ENCODE measurements around the gene SRRM3. TPM values are rescaled to one million over a fixed set of nuclear protein-coding genes. Genes with fewer than 3 reads are reported as not detected.

The SRRM3 gene
- total RNA-seq, 1 donor from 2014 or later, result 1.1 TPM

DNA sequence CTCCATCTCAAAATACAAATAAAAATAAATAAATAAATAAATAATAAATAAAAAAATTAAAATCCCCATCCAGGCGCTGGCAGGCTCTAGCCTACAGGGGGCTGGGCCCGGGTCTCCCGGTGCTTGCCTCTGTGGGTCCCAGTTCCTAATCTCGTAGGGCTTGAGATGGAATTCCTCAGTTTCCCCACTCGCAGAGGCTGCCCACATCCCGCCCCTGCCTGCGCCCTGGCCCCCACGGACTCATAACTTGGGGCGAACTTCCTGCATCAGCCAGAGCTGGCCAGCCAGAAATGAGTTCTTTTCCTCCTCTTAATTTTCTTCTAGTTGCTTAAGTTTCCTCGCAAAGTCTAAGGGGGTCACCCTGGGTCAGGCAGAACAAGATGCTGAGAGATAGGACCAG lies 22.0 kb upstream of the SRRM3 start:
- no peak for ATAC-seq
- no peak for TF ChIP-seq CTCF (IDR thresholded peaks at IDR 0.05)
- intact Hi-C loops (cut with DNase I), result loop anchor here (5.0 to 10.0 kb wide), 2 partner anchors 83 to 135 kb away; no protein-coding TSS in a partner anchor
- Histone ChIP-seq H3K9me3 (no peaks in the 10 kb centered on the region), H3K27ac (no peak overlapping the region), H3K27me3 (no peaks in the 10 kb centered on the region), H3K36me3 (no peaks in the 10 kb centered on the region), H3K4me3 (no peak overlapping the region), H3K4me1 (no peaks in the 10 kb centered on the region)
- DNase-seq, result no peak

- H3K4me1 ChIP-seq, result no peaks in the 10 kb centered on the region
- no peak for DNase-seq
- intact Hi-C loops (cut with DNase I), result loop anchor here (5.0 kb wide), 1 partner anchor 80 kb away; no protein-coding TSS in a partner anchor
- no peak overlapping the region for H3K27ac ChIP-seq
- no peak for TF ChIP-seq CTCF (IDR thresholded peaks at IDR 0.05)
- H3K9me3 ChIP-seq, result no peaks in the 10 kb centered on the region
- H3K36me3 ChIP-seq, result no peaks in the 10 kb centered on the region
- ATAC-seq, result no peak
- H3K27me3 ChIP-seq, result peaks cover 4% of the 10 kb centered on the region
- no peak overlapping the region for H3K4me3 ChIP-seq
Measured at GRCh38 chr7:76182225-76182960, 19.3 kb upstream of the SRRM3 start.

DNA sequence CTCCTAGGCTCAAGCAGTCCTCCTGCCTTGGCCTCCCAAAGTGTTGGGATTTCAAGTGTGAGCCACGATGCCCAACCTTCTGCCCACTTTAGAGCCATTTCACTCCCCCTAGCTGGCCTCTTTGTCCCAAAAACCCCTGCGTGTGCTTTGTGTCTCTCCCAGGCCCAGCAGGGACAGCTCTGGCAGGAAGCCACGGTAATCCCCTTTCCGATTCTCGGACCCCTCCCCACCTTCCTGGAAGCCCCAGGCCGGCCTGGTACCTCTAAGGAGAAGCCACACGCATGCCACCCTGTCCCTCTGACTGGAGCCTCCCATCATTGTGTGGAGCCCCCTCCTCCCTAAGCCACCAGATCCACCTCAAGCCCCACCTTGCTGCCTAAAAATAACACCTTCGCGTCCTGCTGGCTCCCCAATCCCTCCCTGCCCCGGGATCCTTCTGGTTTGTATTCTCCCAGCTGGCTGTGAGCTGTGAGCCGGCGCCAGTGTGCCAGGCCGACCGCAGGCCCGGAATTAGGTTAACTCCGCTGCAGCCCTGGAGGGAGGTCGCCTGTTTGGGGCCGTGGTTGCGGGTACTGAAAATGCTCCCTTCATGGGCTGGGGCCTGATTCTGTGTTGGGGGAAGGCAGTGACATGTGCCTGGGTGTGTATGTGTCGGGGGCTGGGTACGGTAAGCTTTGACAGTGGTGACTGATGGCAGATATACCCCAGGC lies 16.4 kb upstream of the SRRM3 start:
- Histone ChIP-seq H3K36me3 (no peaks in the 10 kb centered on the region), H3K4me1 (no peaks in the 10 kb centered on the region), H3K27ac (no peak overlapping the region), H3K27me3 (peaks cover 7% of the 10 kb centered on the region), H3K9me3 (no peaks in the 10 kb centered on the region), H3K4me3 (no peak overlapping the region)
- DNase-seq (no peak), ATAC-seq (no peak)
- intact Hi-C loops (cut with DNase I), result no loop called here
- no peak for TF ChIP-seq CTCF (IDR thresholded peaks at IDR 0.05)

DNA sequence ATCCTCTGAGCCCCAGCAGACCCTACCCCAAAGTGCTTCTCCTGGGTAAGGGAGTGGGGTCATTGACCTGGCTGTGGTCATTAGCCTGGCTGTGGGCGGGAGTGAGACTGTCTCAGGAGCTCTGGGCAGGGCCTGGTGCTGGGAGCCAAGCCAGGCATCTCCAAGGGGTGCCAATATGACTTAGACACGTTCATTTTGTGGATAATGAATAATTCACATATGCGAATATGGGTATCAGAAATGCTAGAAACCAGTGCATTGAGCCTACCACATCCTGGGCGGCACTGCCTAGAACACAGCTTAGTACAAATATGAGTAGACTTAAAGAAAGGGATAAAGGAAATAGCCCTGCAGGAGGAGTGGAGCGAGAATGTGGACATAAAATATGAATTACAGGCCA lies 14.4 kb upstream of the SRRM3 start:
- Histone ChIP-seq H3K27me3 (peaks cover 7% of the 10 kb centered on the region), H3K4me1 (no peaks in the 10 kb centered on the region), H3K4me3 (no peak overlapping the region), H3K36me3 (no peaks in the 10 kb centered on the region), H3K27ac (no peak overlapping the region), H3K9me3 (no peaks in the 10 kb centered on the region)
- no peak for TF ChIP-seq CTCF (IDR thresholded peaks at IDR 0.05)
- DNase-seq (no peak), ATAC-seq (no peak)
- intact Hi-C loops (cut with DNase I), result no loop called here

- intact Hi-C loops (cut with DNase I), result no loop called here
- no peak overlapping the region for H3K27ac ChIP-seq
- ATAC-seq, result no peak
- no peaks in the 10 kb centered on the region for H3K36me3 ChIP-seq
- no peaks in the 10 kb centered on the region for H3K4me1 ChIP-seq
- no peaks in the 10 kb centered on the region for H3K9me3 ChIP-seq
- no peak for DNase-seq
- no peak for TF ChIP-seq CTCF (IDR thresholded peaks at IDR 0.05)
- peaks cover 13% of the 10 kb centered on the region for H3K27me3 ChIP-seq
- no peak overlapping the region for H3K4me3 ChIP-seq
Measured at GRCh38 chr7:76189276-76189675, 12.4 kb upstream of the SRRM3 start.
